ENCODE data around the gene UGDH.
"Not testable (repeated sequence)": the region's sequence is repeated elsewhere in the genome, so short reads cannot be mapped to it uniquely, and the experiment has no call there.

Gene UGDH

GRCh38 chr4:39563346-39563847 lies 36.2 kb upstream of the UGDH start:
- Histone ChIP-seq H3K36me3 (ENCODE audit: insufficient read depth, insufficient read length, low read length) (no peaks in the 10 kb centered on the region), H3K9ac (ENCODE audit: insufficient read length, low read depth) (no peak overlapping the region), H3K4me1 (ENCODE audit: insufficient read depth, insufficient read length) (no peaks in the 10 kb centered on the region), H3K4me3 (ENCODE audit: insufficient read length, low read depth) (no peak overlapping the region), H3K9me3 (ENCODE audit: insufficient read depth, low read length) (peaks cover 14% of the 10 kb centered on the region), H3K27me3 (ENCODE audit: insufficient read depth, insufficient read length) (no peaks in the 10 kb centered on the region)
- no peak for DNase-seq (ENCODE audit: low read depth, low spot score)
- TF ChIP-seq YY1 (IDR thresholded peaks at IDR 0.05; ENCODE audit: insufficient read depth, insufficient read length) (no peak), ZNF274 (IDR thresholded peaks at IDR 0.05; ENCODE audit: low read depth, low read length) (no peak), SUZ12 (IDR thresholded peaks at IDR 0.05; ENCODE audit: extremely low read depth, insufficient read depth, insufficient read length) (no peak)

- Histone ChIP-seq H3K4me1 (ENCODE audit: insufficient read depth, insufficient read length) (no peaks in the 10 kb centered on the region), H3K36me3 (ENCODE audit: insufficient read depth, insufficient read length, low read length) (no peaks in the 10 kb centered on the region), H3K9me3 (ENCODE audit: insufficient read depth, low read length) (peaks cover 14% of the 10 kb centered on the region), H3K27me3 (ENCODE audit: insufficient read depth, insufficient read length) (no peaks in the 10 kb centered on the region), H3K9ac (ENCODE audit: insufficient read length, low read depth) (no peak overlapping the region), H3K4me3 (ENCODE audit: insufficient read length, low read depth) (no peak overlapping the region)
- no peak for DNase-seq (ENCODE audit: low read depth, low spot score)
- TF ChIP-seq ZNF274 (IDR thresholded peaks at IDR 0.05; ENCODE audit: low read depth, low read length): no peak
- TF ChIP-seq YY1 (IDR thresholded peaks at IDR 0.05; ENCODE audit: insufficient read depth, insufficient read length): no peak
- TF ChIP-seq SUZ12 (IDR thresholded peaks at IDR 0.05; ENCODE audit: extremely low read depth, insufficient read depth, insufficient read length): no peak
Measured at GRCh38 chr4:39562792-39563191, 35.6 kb upstream of the UGDH start.

- Histone ChIP-seq H3K4me3 (ENCODE audit: insufficient read length, low read depth) (no peak overlapping the region), H3K9me3 (ENCODE audit: insufficient read depth, low read length) (no peaks in the 10 kb centered on the region), H3K27me3 (ENCODE audit: insufficient read depth, insufficient read length) (no peaks in the 10 kb centered on the region), H3K36me3 (ENCODE audit: insufficient read depth, insufficient read length, low read length) (no peaks in the 10 kb centered on the region), H3K4me1 (ENCODE audit: insufficient read depth, insufficient read length) (no peaks in the 10 kb centered on the region), H3K9ac (ENCODE audit: insufficient read length, low read depth) (no peak overlapping the region)
- TF ChIP-seq ZNF274 (IDR thresholded peaks at IDR 0.05; ENCODE audit: low read depth, low read length) (no peak), SUZ12 (IDR thresholded peaks at IDR 0.05; ENCODE audit: extremely low read depth, insufficient read depth, insufficient read length) (no peak), YY1 (IDR thresholded peaks at IDR 0.05; ENCODE audit: insufficient read depth, insufficient read length) (no peak)
- DNase-seq (ENCODE audit: low read depth, low spot score): no peak
Measured at GRCh38 chr4:39559626-39560025, 32.4 kb upstream of the UGDH start.

GRCh38 chr4:39555472-39555871 lies 28.2 kb upstream of the UGDH start:
- TF ChIP-seq ZNF274 (IDR thresholded peaks at IDR 0.05; ENCODE audit: low read depth, low read length): no peak
- TF ChIP-seq SUZ12 (IDR thresholded peaks at IDR 0.05; ENCODE audit: extremely low read depth, insufficient read depth, insufficient read length): no peak
- TF ChIP-seq YY1 (IDR thresholded peaks at IDR 0.05; ENCODE audit: insufficient read depth, insufficient read length): no peak
- H3K36me3 ChIP-seq (ENCODE audit: insufficient read depth, insufficient read length, low read length): no peaks in the 10 kb centered on the region
- H3K27me3 ChIP-seq (ENCODE audit: insufficient read depth, insufficient read length): no peaks in the 10 kb centered on the region
- no peaks in the 10 kb centered on the region for H3K9me3 ChIP-seq (ENCODE audit: insufficient read depth, low read length)
- no peak overlapping the region for H3K9ac ChIP-seq (ENCODE audit: insufficient read length, low read depth)
- H3K4me1 ChIP-seq (ENCODE audit: insufficient read depth, insufficient read length): no peaks in the 10 kb centered on the region
- DNase-seq (ENCODE audit: low read depth, low spot score): no peak
- H3K4me3 ChIP-seq (ENCODE audit: insufficient read length, low read depth): no peak overlapping the region

DNA sequence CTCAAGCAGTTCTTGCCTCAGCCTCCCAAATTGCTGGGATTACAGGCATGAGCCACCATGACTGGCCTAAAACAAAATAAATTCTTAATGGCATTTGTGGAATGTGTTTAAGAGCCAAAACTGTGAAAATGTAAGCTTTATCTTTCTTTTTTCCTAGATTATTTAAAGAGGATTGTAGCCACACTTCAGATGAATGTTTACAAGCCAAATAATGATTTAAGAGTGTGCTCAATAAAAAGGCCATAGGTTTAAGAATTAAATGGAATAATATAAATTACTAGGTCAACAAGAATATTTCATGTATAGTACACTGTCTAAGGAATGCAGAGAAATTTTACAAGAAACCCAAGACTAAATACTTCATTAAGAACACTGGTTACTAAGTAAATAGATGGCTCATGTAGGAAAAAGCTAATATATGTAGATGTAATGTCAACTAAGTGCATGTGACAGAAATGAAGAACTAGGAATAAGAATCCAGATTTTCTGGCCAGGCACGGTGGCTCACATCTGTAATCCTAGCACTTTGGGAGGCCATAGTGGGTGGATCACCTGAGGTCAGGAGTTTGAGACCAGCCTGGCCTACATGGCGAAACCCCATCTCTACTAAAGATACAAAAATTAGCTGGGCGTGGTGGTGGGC lies 21.3 kb upstream of the UGDH start:
- Histone ChIP-seq H3K27me3 (ENCODE audit: insufficient read depth, insufficient read length) (no peaks in the 10 kb centered on the region), H3K36me3 (ENCODE audit: insufficient read depth, insufficient read length, low read length) (no peaks in the 10 kb centered on the region), H3K4me1 (ENCODE audit: insufficient read depth, insufficient read length) (no peaks in the 10 kb centered on the region), H3K9ac (ENCODE audit: insufficient read length, low read depth) (no peak overlapping the region), H3K4me3 (ENCODE audit: insufficient read length, low read depth) (no peak overlapping the region), H3K9me3 (ENCODE audit: insufficient read depth, low read length) (peaks cover 3% of the 10 kb centered on the region; the same call in 1 of the 2 replicates)
- DNase-seq (ENCODE audit: low read depth, low spot score): no peak
- TF ChIP-seq YY1 (IDR thresholded peaks at IDR 0.05; ENCODE audit: insufficient read depth, insufficient read length) (no peak), SUZ12 (IDR thresholded peaks at IDR 0.05; ENCODE audit: extremely low read depth, insufficient read depth, insufficient read length) (no peak), ZNF274 (IDR thresholded peaks at IDR 0.05; ENCODE audit: low read depth, low read length) (no peak)

DNA sequence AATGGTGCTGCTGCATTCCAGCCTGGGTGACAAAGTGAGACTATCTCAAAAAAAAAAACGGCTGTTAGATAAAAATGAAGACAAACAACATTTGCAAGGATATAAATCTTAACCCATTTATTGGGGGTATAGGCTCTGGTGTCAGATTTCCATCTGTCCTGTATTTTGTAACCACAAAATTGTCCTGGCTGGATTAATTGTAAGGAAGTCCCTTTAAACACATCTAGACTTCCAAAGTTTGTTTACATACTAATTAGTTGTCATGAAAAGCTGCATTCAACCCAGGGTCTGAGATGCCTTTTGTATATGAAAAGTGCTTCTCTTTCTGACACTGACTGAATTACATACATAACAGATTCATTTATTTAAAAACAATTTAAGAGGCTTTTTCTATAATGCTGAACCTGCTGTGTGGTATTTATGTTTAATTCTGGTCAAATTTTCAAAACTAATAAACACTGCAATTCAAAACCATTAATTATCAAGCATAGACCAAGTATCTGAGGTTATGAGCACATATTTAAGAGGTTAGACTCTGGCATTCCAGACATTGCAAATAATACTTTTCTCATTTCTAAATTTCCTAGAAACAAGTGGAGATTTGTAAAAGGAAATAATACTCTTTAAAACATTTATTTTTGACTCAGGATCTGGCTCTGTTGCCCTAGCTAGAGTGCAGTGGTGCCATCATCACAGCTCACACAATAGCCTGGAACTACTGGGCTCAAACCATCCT lies 17.5 kb upstream of the UGDH start:
- Histone ChIP-seq H3K27me3 (ENCODE audit: insufficient read depth, insufficient read length) (no peaks in the 10 kb centered on the region), H3K4me1 (ENCODE audit: insufficient read depth, insufficient read length) (no peaks in the 10 kb centered on the region), H3K36me3 (ENCODE audit: insufficient read depth, insufficient read length, low read length) (no peaks in the 10 kb centered on the region), H3K9ac (ENCODE audit: insufficient read length, low read depth) (no peak overlapping the region), H3K4me3 (ENCODE audit: insufficient read length, low read depth) (no peak overlapping the region), H3K9me3 (ENCODE audit: insufficient read depth, low read length) (peaks cover 6% of the 10 kb centered on the region; the same call in 1 of the 2 replicates)
- DNase-seq (ENCODE audit: low read depth, low spot score): no peak
- TF ChIP-seq YY1 (IDR thresholded peaks at IDR 0.05; ENCODE audit: insufficient read depth, insufficient read length) (no peak), SUZ12 (IDR thresholded peaks at IDR 0.05; ENCODE audit: extremely low read depth, insufficient read depth, insufficient read length) (no peak), ZNF274 (IDR thresholded peaks at IDR 0.05; ENCODE audit: low read depth, low read length) (no peak)

DNA sequence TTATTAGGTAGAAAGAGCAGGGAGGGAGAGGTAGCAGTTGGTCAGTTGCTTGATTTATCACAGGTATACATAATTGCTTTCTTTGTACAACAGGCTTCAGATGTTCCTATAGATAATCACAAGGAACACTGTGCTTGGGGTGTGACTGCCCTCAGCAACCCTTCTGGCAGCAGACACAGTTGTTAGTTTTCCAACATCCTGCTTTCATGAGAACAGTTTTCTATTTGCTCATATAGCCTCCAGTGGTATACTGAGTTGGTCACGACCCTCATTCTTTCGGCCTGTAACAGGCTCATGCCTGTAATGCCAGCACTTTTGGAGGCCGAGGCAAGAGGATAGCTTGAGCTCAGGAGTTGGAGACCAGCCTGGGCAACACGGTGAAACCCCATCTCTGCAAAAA lies 16.8 kb upstream of the UGDH start:
- H3K4me3 ChIP-seq (ENCODE audit: insufficient read length, low read depth); H3K27me3 ChIP-seq (ENCODE audit: insufficient read depth, insufficient read length); DNase-seq (ENCODE audit: low read depth, low spot score); H3K36me3 ChIP-seq (ENCODE audit: insufficient read depth, insufficient read length, low read length); H3K9ac ChIP-seq (ENCODE audit: insufficient read length, low read depth); H3K4me1 ChIP-seq (ENCODE audit: insufficient read depth, insufficient read length); H3K9me3 ChIP-seq (ENCODE audit: insufficient read depth, low read length): not testable (repeated sequence)
